Heart right ventricle (tissue), 16 donors: ENCODE results near the gene MYH11. TPM values are rescaled to one million over a fixed set of nuclear protein-coding genes. Genes with fewer than 3 reads are reported as not detected.
"Not testable (repeated sequence)": the region's sequence is repeated elsewhere in the genome, so short reads cannot be mapped to it uniquely, and the experiment has no call there.

ENCODE experiments used
- ATAC-seq, 8 donors: fragments of 200-7000 bp; cut with Tn5 transposase; one replicate each; pipeline ENCODE4 v1.9.1; 2020; ENCODE audit warnings: mild to moderate bottlenecking in 8 of 8, moderate library complexity in 8 of 8, moderate number of reproducible peaks in 1 of 8
- DNase-seq, 2 donors: peaks; one replicate each; pipeline ENCODE4 v3.0.0-alpha.2; 2020
- H3K27ac ChIP-seq, 10 donors: fragments of 200-600 bp; sonication (generic) in 2 of 10; one replicate each; pipeline versions ENCODE4 v1.5.0 to v1.8.0; 2020 to 2022; ENCODE audit warnings: mild to moderate bottlenecking in 3 of 10
- H3K27me3 ChIP-seq, 7 donors: fragments of 200-600 bp; one replicate each; pipeline ENCODE4 v1.8.0; 2021 to 2022; ENCODE audit warnings: mild to moderate bottlenecking in 2 of 7
- H3K36me3 ChIP-seq, 9 donors: fragments of 200-600 bp; sonication (generic) in 1 of 9; one replicate each; pipeline versions ENCODE4 v1.5.0 to v1.8.0; 2020 to 2022; ENCODE audit warnings: mild to moderate bottlenecking in 2 of 9
- H3K4me1 ChIP-seq, 9 donors: fragments of 200-600 bp; sonication (generic) in 1 of 9; one replicate each; pipeline versions ENCODE4 v1.5.0 to v1.8.0; 2020 to 2022; ENCODE audit warnings: mild to moderate bottlenecking in 4 of 9
- H3K4me3 ChIP-seq, 10 donors: fragments of 200-600 bp; sonication (generic) in 2 of 10; one replicate each; pipeline versions ENCODE4 v1.5.0 to v1.8.0; 2020 to 2022; ENCODE audit warnings: mild to moderate bottlenecking in 7 of 10, moderate library complexity in 2 of 10
- H3K9me3 ChIP-seq, 11 donors: fragments of 200-600 bp in 10 of 11; sonication (generic) in 2 of 11; one replicate each; pipeline versions ENCODE4 v1.5.0 to v1.8.0; 2013 to 2022; ENCODE audit warnings: mild to moderate bottlenecking in 2 of 11, control low read depth in 1 of 11, moderate library complexity in 1 of 11
- CTCF ChIP-seq, 9 donors: fragments of 200-600 bp; sonication (generic) in 2 of 9; IDR thresholded peaks; one replicate each; pipeline versions ENCODE4 v1.5.0 to v1.8.0; 2021 to 2022; ENCODE audit warnings: antibody characterized with exemption in 9 of 9, mild to moderate bottlenecking in 5 of 9, moderate library complexity in 1 of 9
- WGBS, 2 donors: extraction: QIAGEN DNeasy Blood & Tissue Kit; methylation state at CpG; one replicate each; pipeline ENCODE4 v1.1.7; 2013; ENCODE audit warnings: inconsistent platforms in 1 of 2; 5-methylcytosine and 5-hydroxymethylcytosine counted together
- intact Hi-C, 10 donors: fragments of 100-400 bp; cut with DNase I; formaldehyde crosslinking; loops; one replicate each; pipeline versions ENCODE4 v1.11.1 to v1.14.2; 2022
- polyA plus RNA-seq, 2 donors: library from polyadenylated mRNA; stranded (reverse); fragments of 200-250 nt; gene quantifications; one replicate each; pipeline ENCODE4 v1.2.3, GENCODE V29; 2013
- total RNA-seq, 10 donors: library from RNA; stranded (reverse); fragmentation: NEBNext Ultra II Directional in 3 of 10; extraction: Animal tissue kit (Norgen Biotek cat#: 25700) in 3 of 10; gene quantifications; one replicate each; pipeline versions ENCODE4 v1.2.1 to v1.2.4, GENCODE V29; 2021 to 2023
- donor health status: Arrhythmogenic right ventricular cardiomyopathy.
- donor health status: ischemic (EF 13 %, LVEDD 7.1; RV severe dilation, severe dysfunction).
- donor health status: healthy with polysubstance abuse.
- donor health status: DM: no; HTN: yes; CAD: no.
- donor health status: DM: no; HTN: no; CAD: no.
- donor health status: ischemic (EF 25% LVEDD 6.9; RV normal size, moderate dysfunction).
- donor health status: ischemic (EF 25% LVEDD 5.7; RV mildly dilated, moderate dysfunction).
- donor health status: healthy.
- donor health status: DM: yes; HTN: yes; CAD: no.
- donor health status: Ischemic cardiomyopathy.
- donor health status: ischemic (EF 35%, LVEDD 5.7; RV mildly dilated, moderate dysfunction).
- donor health status: nonischemic (EF 11% LVEDD 7.7; RV severe dilation, severe dysfunction).
- donor health status: DM: yes; HTN: yes; CAD: no.
- donor health status: PGD.
- donor health status: ischemic (EF 29% LVEDD 5.4; RV normal size, mild dysfunction).
- donor health status: nonischemic (EF 23%, LVEDD 6.1; RV moderate dilation, normal function).

Gene MYH11
- total and polyA plus RNA-seq, 12 donors = 9.8 to 46.7 (median 23.5) TPM

GRCh38 chr16:15849209-15849981 lies 7.4 kb downstream of the MYH11 start:
- no peak for TF ChIP-seq CTCF (IDR thresholded peaks at IDR 0.05)
- H3K4me1 ChIP-seq = no peaks in the 10 kb centered on the region
- intact Hi-C loops = no loop called here
- no peak for ATAC-seq
- H3K27ac ChIP-seq = no peak overlapping the region
- WGBS, 2 donors = 87 to 90% methylated on average over 12 of the region's 12 CpGs
- no peak for DNase-seq
- H3K4me3 ChIP-seq = no peak overlapping the region
- peaks cover 0 to 34% (median 0%) of the 10 kb centered on the region in 7 donors for H3K27me3 ChIP-seq
- no peaks in the 10 kb centered on the region for H3K36me3 ChIP-seq
- no peaks in the 10 kb centered on the region for H3K9me3 ChIP-seq

- TF ChIP-seq CTCF (IDR thresholded peaks at IDR 0.05) = no peak
- Histone ChIP-seq H3K27ac (no peak overlapping the region), H3K4me1 (no peaks in the 10 kb centered on the region), H3K27me3 (peaks cover 0 to 38% (median 0%) of the 10 kb centered on the region in 7 donors), H3K9me3 (no peaks in the 10 kb centered on the region), H3K36me3 (no peaks in the 10 kb centered on the region), H3K4me3 (no peak overlapping the region)
- ATAC-seq (no peak), DNase-seq (no peak)
- intact Hi-C loops = no loop called here
- WGBS, 2 donors = 68 to 71% methylated on average over 9 of the region's 9 CpGs
Measured at GRCh38 chr16:15847611-15848175, 9.1 kb downstream of the MYH11 start.

GRCh38 chr16:15846510-15846909 lies 10.3 kb downstream of the MYH11 start:
- Histone ChIP-seq H3K36me3 (no peaks in the 10 kb centered on the region), H3K27me3 (peaks cover 0 to 44% (median 0%) of the 10 kb centered on the region in 7 donors), H3K9me3 (no peaks in the 10 kb centered on the region), H3K27ac (no peak overlapping the region), H3K4me1 (no peaks in the 10 kb centered on the region), H3K4me3 (no peak overlapping the region)
- no peak for TF ChIP-seq CTCF (IDR thresholded peaks at IDR 0.05)
- intact Hi-C loops = no loop called here
- DNase-seq (no peak), ATAC-seq (no peak)
- 75 to 83% methylated on average over 4 of the region's 4 CpGs for WGBS, 2 donors

- no peak overlapping the region for H3K27ac ChIP-seq
- TF ChIP-seq CTCF (IDR thresholded peaks at IDR 0.05) = no peak
- 80 to 90% methylated on average over 10 of the region's 10 CpGs for WGBS, 2 donors
Measured at GRCh38 chr16:15843635-15844279, 13.1 kb downstream of the MYH11 start.

GRCh38 chr16:15839204-15839603 lies 17.6 kb downstream of the MYH11 start:
- ATAC-seq, intact Hi-C loops, H3K27ac ChIP-seq, H3K9me3 ChIP-seq, H3K36me3 ChIP-seq, H3K4me3 ChIP-seq, DNase-seq, H3K4me1 ChIP-seq: not testable (repeated sequence)
- H3K27me3 ChIP-seq = peaks cover 0 to 28% (median 4%) of the 10 kb centered on the region in 7 donors
- 93 to 94% methylated on average over 8 of the region's 8 CpGs for WGBS, 2 donors

More at GRCh38 chr16:15843635-15844279, 13.1 kb downstream of the MYH11 start:
- H3K27me3 ChIP-seq = peaks cover 0 to 54% (median 4%) of the 10 kb centered on the region in 7 donors
- H3K4me1 ChIP-seq = no peaks in the 10 kb centered on the region
- no peak overlapping the region for H3K4me3 ChIP-seq
- no peaks in the 10 kb centered on the region for H3K36me3 ChIP-seq
- H3K9me3 ChIP-seq = no peaks in the 10 kb centered on the region
- no peak for ATAC-seq
- intact Hi-C loops = no loop called here
- DNase-seq = no peak
